HG02852 (cell line): ENCODE measurements around the gene PHF12.

Source experiments
- ATAC-seq: cut with Tn5 transposase; IDR thresholded peaks from one replicate; pipeline ENCODE4 v1.9.1; 2021; ENCODE audit warnings: mild to moderate bottlenecking, moderate library complexity; ENCODE audit not compliant: unreplicated experiment

PHF12 gene

DNA sequence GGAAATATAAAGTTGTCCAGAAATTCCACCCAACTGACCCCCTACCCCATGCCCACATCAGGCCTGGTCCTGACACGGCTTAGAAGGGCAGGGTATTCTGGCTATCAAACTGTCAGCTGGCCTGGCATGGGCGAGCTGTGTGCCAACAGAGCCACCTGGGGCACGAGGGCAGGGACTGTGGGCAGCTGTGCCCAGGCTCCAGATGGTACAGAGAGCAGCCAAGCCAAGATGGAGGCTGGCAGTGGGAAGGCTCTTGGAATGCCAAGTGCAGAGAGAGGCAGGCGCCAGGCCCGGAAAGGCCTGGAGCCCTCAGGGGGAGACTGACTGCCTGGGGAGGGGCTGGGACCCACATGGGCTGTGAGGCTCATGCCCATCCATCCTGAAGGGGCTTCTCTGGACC, 24.3 kb upstream of the PHF12 start:
- ATAC-seq, result no peak

- ATAC-seq, result no peak
Measured at GRCh38 chr17:28975031-28975430, 23.7 kb upstream of the PHF12 start.

DNA sequence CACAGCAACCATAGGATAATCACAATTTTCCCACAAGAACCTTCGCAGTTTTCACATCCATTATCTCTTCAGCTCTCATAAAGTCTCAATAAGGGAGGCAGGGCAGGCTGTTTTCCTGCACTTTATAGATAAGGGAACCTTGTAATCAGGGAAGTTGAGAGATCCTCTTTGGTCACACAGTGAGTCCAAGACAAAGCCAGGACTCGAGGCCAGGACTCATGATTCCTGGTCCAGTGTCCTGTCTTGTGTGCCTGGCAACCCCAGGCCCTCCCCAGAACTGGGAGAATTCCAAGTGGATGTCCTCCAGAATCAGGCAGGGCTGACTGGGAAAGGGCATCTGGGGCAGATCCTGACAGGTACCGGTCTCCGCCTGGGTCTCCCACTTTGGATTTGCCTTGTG, 23.1 kb upstream of the PHF12 start:
- ATAC-seq, result no peak

DNA sequence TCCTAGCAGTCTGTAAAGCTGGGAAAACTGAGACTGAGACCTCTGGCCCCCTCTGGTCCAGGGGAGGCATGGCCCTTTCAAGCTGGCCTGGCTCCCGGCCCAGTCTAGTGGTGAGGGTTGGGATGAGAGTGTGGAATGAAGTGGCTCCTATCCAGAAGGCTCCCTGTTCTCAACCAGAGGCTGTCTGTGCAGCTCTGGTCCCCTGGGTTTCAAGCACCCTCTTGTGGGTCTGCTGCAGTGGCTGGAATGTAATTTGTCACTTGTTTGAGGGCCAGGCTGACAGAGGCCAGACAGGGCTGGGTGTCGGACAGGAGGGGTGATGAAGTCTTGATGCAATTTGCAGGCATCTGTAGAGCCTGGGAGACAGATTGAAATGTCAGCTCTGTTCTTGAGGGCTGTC, 22.1 kb upstream of the PHF12 start:
- no peak for ATAC-seq

DNA sequence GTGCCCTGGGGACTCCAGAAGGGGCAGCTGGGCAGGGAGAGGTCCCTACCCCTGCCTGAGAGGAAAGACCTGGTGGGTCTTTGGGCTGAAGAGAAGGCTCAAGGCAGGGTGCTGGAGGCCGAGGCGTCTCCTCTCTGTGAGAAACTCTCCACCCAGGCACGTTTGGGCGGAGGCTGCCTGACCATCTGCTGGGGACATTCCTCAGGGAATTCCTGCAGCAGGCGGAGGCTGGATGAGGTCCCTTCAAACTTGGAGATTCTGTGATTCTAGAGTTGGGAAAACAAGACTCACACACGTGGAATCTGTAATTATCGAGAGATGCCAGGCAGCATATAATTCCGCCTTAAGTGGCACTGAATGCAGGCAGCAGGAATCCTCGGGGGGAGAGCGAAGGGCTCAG, 21.1 kb upstream of the PHF12 start:
- no peak for ATAC-seq

GRCh38 chr17:28970879-28971278, 19.6 kb upstream of the PHF12 start:
- no peak for ATAC-seq

- ATAC-seq, result no peak
Measured at GRCh38 chr17:28969706-28970393, 18.5 kb upstream of the PHF12 start.

DNA sequence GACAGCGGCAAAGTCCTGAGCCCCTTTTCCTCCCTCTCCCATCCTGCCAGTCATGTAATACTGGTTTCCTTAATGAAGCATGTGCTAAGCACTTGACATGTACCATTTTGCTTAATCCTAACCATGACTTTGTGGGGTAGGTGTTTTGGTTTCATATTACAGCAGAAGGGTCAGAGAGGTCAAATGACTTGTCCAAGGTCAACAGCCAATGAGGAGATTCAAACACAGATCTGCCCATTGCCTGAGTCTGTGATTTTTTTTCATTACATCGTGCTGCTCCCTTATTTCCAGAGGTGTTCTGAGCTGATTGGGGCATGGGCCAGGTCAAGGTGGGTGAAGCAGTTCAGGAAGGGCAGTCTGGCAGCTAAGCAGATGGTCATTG, 17.6 kb upstream of the PHF12 start:
- ATAC-seq, result no peak

GRCh38 chr17:28968231-28968913, 17.1 kb upstream of the PHF12 start:
- ATAC-seq, result no peak

DNA sequence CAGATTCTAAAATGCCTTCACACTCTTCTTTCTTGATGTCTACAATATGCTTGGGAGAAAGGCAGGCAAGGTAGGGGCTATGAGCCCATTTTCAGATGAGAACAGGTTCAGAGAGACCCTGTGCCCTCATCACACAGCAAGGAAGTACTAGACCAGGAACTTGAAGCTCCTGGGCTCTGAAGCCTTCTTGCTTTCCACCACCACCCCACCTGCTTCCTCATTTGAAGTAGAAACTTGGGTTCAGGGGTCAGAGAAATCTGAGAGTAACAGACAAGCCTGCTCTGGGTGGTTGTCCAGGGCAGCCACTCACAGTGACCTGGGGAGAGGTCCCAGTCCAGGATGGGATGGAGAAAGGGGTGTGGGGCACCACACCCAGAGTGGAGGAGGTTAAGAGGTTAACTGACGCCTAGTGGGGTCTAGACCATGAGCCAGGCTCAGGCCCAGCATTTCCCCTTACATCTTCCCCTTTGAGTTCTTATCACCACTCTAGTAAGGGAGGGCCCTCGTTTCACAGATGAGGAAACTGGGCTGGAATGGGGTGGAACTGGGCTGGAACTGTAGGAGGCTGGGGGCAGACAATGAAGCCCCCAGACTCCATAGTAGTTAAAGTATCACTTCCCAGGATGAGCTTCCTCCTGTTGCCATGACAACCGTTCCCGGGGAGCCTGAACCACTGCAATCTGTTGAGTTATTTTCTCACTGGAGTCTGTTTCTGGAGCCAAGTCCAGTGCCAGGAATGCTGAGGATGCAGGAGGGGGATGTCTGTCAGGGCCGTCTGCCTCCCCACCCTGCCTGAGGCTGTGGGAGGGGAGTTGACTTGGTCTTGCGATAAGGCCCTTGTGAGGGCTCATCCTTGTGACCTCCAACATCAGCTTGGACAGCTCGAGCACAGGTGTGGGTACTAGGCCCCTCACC, 16.2 kb upstream of the PHF12 start:
- no peak for ATAC-seq

DNA sequence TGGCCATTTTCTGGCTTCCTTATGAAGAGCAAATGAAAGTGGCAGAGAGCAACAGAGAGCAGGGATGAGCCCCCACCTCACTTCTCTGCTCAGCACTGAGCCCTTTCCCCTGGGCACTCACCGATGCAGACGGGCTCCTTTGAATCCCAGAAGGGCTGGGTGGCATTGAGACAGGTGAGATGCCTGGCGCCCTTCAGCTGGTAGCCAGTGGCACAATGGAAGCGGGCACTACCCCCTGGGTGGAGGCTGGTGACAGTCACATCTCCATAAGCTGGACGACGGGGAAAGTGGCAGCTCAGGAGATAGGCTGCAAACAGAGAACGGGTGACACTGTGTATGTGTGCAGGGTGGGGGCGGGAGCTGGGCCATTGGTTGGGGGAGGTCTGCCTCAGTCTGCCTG, 12.5 kb upstream of the PHF12 start:
- no peak for ATAC-seq

- ATAC-seq, result no peak
Measured at GRCh38 chr17:28963055-28963611, 11.8 kb upstream of the PHF12 start.

GRCh38 chr17:28961391-28961790, 10.1 kb upstream of the PHF12 start:
- ATAC-seq, result no peak

- no peak for ATAC-seq
Measured at GRCh38 chr17:28960256-28961061, 9.1 kb upstream of the PHF12 start.

GRCh38 chr17:28959471-28959871, 8.2 kb upstream of the PHF12 start:
- no peak for ATAC-seq

GRCh38 chr17:28958820-28959455, 7.6 kb upstream of the PHF12 start:
- no peak for ATAC-seq

GRCh38 chr17:28957992-28958355, 6.7 kb upstream of the PHF12 start:
- ATAC-seq, result no peak

GRCh38 chr17:28957277-28957991, 6.1 kb upstream of the PHF12 start:
- no peak for ATAC-seq

DNA sequence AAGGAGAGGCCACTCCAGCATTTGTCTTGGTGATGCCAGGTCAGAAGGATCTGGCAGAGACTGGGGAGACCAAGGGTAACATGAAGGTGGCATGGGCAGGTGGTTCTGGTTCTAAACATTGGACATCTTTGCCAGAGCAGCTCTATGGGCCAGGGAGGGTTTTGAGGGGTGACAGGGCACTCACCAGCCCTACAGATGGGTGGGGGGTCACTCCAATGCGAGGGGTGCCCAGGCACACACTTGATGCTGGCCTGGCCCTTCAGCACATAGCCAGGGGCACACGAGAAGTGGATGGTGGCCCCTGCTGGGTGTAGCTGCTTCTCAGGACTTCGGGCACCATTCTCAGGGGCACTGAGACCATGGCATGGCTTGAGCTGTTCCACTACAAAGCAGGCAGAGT, 5.5 kb upstream of the PHF12 start:
- ATAC-seq, result no peak

DNA sequence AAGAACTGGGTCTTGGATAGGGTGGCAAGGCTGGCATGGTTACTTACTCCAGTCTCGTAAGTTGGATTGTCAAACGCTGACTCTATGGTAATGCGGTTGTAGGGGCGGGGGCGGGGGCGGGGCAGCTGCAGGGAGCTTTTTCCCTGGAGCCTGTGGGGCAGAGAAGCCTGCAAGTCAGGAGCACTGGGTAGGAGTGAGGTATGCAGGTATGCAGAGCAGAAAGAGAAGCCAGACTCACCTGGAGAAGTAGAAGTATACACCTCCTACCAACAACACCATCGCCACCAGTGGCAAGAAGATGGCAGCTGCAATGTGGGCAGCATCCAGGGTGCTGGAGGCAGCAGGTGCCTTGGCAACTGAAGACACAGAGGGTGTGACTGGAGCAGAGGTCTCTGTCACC, 4.8 kb upstream of the PHF12 start:
- no peak for ATAC-seq
